ENCODE results near the gene ZNF518A. TPM values are rescaled to one million over a fixed set of nuclear protein-coding genes. Genes with fewer than 3 reads are reported as not detected.

ZNF518A gene
- total RNA-seq, 1 donor, result 13.4 TPM

DNA sequence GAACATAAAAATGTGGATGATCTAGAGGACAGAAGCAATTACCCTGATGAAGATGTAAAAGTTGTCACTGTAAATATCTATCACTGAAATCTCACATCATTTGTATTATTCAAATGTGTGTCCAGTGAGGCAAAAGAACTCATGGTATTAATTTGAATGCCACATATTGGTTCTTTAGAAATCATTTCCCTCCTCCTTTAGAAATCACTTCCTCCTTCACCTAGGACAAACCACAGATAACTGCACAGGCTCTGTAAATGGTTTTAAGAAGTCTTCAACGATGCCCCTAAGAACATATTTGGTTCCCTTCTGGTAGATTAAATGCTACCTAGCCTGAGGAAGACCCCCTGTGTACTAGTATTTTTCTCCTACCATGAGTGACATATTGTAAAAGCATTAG is 33.1 kb upstream of the ZNF518A start:
- H3K27ac ChIP-seq (ENCODE audit: low read depth, low read length), result no peak overlapping the region
- no peak overlapping the region for H2AFZ ChIP-seq (ENCODE audit: low read length)
- peaks cover 35% of the 10 kb centered on the region for H3K27me3 ChIP-seq (ENCODE audit: insufficient read depth, low read length)
- no peak overlapping the region for H3K4me3 ChIP-seq (ENCODE audit: insufficient read depth, low read length)
- H3K9me3 ChIP-seq (ENCODE audit: low read depth, low read length), result no peaks in the 10 kb centered on the region
- TF ChIP-seq, protein P1, sequence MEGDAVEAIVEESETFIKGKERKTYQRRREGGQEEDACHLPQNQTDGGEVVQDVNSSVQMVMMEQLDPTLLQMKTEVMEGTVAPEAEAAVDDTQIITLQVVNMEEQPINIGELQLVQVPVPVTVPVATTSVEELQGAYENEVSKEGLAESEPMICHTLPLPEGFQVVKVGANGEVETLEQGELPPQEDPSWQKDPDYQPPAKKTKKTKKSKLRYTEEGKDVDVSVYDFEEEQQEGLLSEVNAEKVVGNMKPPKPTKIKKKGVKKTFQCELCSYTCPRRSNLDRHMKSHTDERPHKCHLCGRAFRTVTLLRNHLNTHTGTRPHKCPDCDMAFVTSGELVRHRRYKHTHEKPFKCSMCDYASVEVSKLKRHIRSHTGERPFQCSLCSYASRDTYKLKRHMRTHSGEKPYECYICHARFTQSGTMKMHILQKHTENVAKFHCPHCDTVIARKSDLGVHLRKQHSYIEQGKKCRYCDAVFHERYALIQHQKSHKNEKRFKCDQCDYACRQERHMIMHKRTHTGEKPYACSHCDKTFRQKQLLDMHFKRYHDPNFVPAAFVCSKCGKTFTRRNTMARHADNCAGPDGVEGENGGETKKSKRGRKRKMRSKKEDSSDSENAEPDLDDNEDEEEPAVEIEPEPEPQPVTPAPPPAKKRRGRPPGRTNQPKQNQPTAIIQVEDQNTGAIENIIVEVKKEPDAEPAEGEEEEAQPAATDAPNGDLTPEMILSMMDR (IDR thresholded peaks at IDR 0.05; ENCODE audit: extremely low read depth, low read depth, low read length), result no peak
- H4K20me1 ChIP-seq (ENCODE audit: insufficient read depth, low read length), result no peaks in the 10 kb centered on the region
- no peak for DNase-seq (ENCODE audit: insufficient read length, low spot score, missing footprints)
- no peaks in the 10 kb centered on the region for H3K36me3 ChIP-seq (ENCODE audit: insufficient read depth, low read length)
- no peaks in the 10 kb centered on the region for H3K79me2 ChIP-seq (ENCODE audit: insufficient read depth, low read length)
- no peaks in the 10 kb centered on the region for H3K4me1 ChIP-seq (ENCODE audit: insufficient read depth, low read length)
- H3K4me2 ChIP-seq (ENCODE audit: insufficient read depth, low read length), result no peak overlapping the region

DNA sequence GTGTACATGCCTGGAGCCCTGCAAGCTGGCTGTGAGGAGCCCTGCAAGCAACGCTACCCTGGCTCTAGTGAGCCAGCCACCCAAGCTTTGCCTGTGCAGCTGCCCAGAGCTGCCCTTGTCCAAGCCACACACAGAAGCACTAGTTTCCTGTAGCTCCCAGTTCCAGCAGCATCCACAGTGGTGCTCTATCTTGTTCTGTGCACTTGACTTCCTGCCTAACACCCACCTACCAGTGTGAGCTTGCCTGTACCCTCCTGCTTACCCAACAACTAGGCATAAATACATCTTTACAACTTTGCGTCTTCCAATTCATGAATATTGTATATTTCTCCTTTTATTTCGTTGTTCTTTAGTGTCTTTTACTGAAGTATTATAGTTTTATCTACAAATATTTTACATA is 32.2 kb upstream of the ZNF518A start:
- no peaks in the 10 kb centered on the region for H3K36me3 ChIP-seq (ENCODE audit: insufficient read depth, low read length)
- no peaks in the 10 kb centered on the region for H3K4me1 ChIP-seq (ENCODE audit: insufficient read depth, low read length)
- no peak overlapping the region for H3K4me2 ChIP-seq (ENCODE audit: insufficient read depth, low read length)
- H3K27ac ChIP-seq (ENCODE audit: low read depth, low read length), result no peak overlapping the region
- no peak overlapping the region for H3K4me3 ChIP-seq (ENCODE audit: insufficient read depth, low read length)
- H3K27me3 ChIP-seq (ENCODE audit: insufficient read depth, low read length), result peaks cover 26% of the 10 kb centered on the region
- H2AFZ ChIP-seq (ENCODE audit: low read length), result no peak overlapping the region
- H3K9me3 ChIP-seq (ENCODE audit: low read depth, low read length), result no peaks in the 10 kb centered on the region
- H3K79me2 ChIP-seq (ENCODE audit: insufficient read depth, low read length), result no peaks in the 10 kb centered on the region
- DNase-seq (ENCODE audit: insufficient read length, low spot score, missing footprints), result no peak
- H4K20me1 ChIP-seq (ENCODE audit: insufficient read depth, low read length), result no peaks in the 10 kb centered on the region
- TF ChIP-seq, protein P1 (IDR thresholded peaks at IDR 0.05; ENCODE audit: extremely low read depth, low read depth, low read length), result no peak

DNA sequence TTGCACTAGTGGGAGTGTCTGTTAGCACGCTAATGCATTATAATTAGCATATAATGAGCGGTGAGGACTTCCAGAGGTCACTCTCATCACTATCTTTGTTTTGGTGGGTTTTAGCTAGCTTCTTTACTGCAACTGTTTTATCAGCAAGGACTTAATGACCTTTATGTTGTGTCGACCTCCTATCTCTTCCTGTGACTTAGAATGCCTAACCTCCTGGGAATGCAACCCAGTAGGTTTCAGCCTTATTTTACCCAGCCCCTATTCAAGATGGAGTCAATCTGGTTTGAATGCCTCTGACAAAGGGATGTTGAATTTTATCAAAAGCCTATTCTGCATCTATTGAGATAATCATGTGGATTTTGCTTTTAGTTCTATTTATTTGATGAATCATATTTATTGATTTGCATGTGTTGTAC is 22.5 kb upstream of the ZNF518A start:
- Histone ChIP-seq H3K4me2 (ENCODE audit: insufficient read depth, low read length) (no peak overlapping the region), H4K20me1 (ENCODE audit: insufficient read depth, low read length) (no peaks in the 10 kb centered on the region), H3K27ac (ENCODE audit: low read depth, low read length) (no peak overlapping the region), H3K9me3 (ENCODE audit: low read depth, low read length) (no peaks in the 10 kb centered on the region), H3K79me2 (ENCODE audit: insufficient read depth, low read length) (no peaks in the 10 kb centered on the region), H3K36me3 (ENCODE audit: insufficient read depth, low read length) (no peaks in the 10 kb centered on the region), H3K27me3 (ENCODE audit: insufficient read depth, low read length) (peaks cover 2% of the 10 kb centered on the region), H2AFZ (ENCODE audit: low read length) (no peak overlapping the region), H3K4me1 (ENCODE audit: insufficient read depth, low read length) (no peaks in the 10 kb centered on the region), H3K4me3 (ENCODE audit: insufficient read depth, low read length) (no peak overlapping the region)
- DNase-seq (ENCODE audit: insufficient read length, low spot score, missing footprints), result no peak
- TF ChIP-seq, protein P1 (IDR thresholded peaks at IDR 0.05; ENCODE audit: extremely low read depth, low read depth, low read length), result no peak

DNA sequence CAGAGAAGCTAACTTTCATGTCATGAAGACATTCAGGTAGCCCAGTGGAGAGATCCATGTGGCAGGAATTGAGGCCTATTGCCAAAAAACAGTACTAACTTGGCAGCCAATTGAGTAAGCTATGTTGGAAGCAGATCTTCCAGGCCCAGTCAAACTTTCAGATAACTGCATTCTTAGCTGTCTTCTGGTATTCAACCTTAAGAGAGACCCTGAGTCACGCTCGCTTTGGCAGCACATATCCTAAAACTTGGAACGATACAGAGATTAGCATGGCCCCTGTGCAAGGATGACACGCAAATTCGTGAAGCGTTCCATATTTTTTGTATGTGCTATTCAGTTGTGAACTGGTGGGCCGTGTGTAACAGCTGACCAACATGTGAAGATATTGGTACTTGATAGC is 17.6 kb upstream of the ZNF518A start:
- H2AFZ ChIP-seq (ENCODE audit: low read length), result no peak overlapping the region
- H3K27me3 ChIP-seq (ENCODE audit: insufficient read depth, low read length), result peaks cover 13% of the 10 kb centered on the region
- no peaks in the 10 kb centered on the region for H4K20me1 ChIP-seq (ENCODE audit: insufficient read depth, low read length)
- TF ChIP-seq, protein P1 (IDR thresholded peaks at IDR 0.05; ENCODE audit: extremely low read depth, low read depth, low read length), result no peak
- no peaks in the 10 kb centered on the region for H3K9me3 ChIP-seq (ENCODE audit: low read depth, low read length)
- no peak overlapping the region for H3K4me2 ChIP-seq (ENCODE audit: insufficient read depth, low read length)
- no peak overlapping the region for H3K27ac ChIP-seq (ENCODE audit: low read depth, low read length)
- H3K4me1 ChIP-seq (ENCODE audit: insufficient read depth, low read length), result no peaks in the 10 kb centered on the region
- no peaks in the 10 kb centered on the region for H3K36me3 ChIP-seq (ENCODE audit: insufficient read depth, low read length)
- H3K79me2 ChIP-seq (ENCODE audit: insufficient read depth, low read length), result no peaks in the 10 kb centered on the region
- DNase-seq (ENCODE audit: insufficient read length, low spot score, missing footprints), result no peak
- no peak overlapping the region for H3K4me3 ChIP-seq (ENCODE audit: insufficient read depth, low read length)
